ENCODE measurements around the gene PHEX.

The PHEX gene

GRCh38 chrX:22041907-22042530, 9.9 kb downstream of the PHEX start:
- DNase-seq: no peak

- DNase-seq: no peak
These were observed 11.7 kb downstream of the PHEX start for GRCh38 chrX:22043872-22044271.

- DNase-seq: no peak
These were observed 15.3 kb downstream of the PHEX start for GRCh38 chrX:22047468-22047867.

GRCh38 chrX:22053481-22053880, 21.4 kb downstream of the PHEX start:
- DNase-seq: no peak

GRCh38 chrX:22056235-22056634, 24.1 kb downstream of the PHEX start:
- DNase-seq: no peak

- no peak for DNase-seq
These were observed 25.5 kb downstream of the PHEX start for GRCh38 chrX:22057667-22058066.

- DNase-seq: no peak
These were observed 27.6 kb downstream of the PHEX start for GRCh38 chrX:22059775-22060174.

GRCh38 chrX:22060415-22061280, 28.5 kb downstream of the PHEX start:
- DNase-seq: no peak

GRCh38 chrX:22063284-22063683, 31.2 kb downstream of the PHEX start:
- no peak for DNase-seq

GRCh38 chrX:22069586-22069985, 37.5 kb downstream of the PHEX start:
- DNase-seq: no peak

GRCh38 chrX:22073928-22074327, 41.8 kb downstream of the PHEX start:
- DNase-seq: no peak

- no peak for DNase-seq
These were observed 46.0 kb downstream of the PHEX start for GRCh38 chrX:22078117-22078516.

- DNase-seq: peak; percentile 34
These were observed 49.5 kb downstream of the PHEX start for GRCh38 chrX:22081475-22082092.

- DNase-seq: no peak
These were observed 53.9 kb downstream of the PHEX start for GRCh38 chrX:22086003-22086402.

GRCh38 chrX:22087011-22087557, 55.0 kb downstream of the PHEX start:
- DNase-seq: no peak

GRCh38 chrX:22088326-22088725, 56.2 kb downstream of the PHEX start:
- no peak for DNase-seq

GRCh38 chrX:22090181-22090580, 58.1 kb downstream of the PHEX start:
- DNase-seq: no peak

GRCh38 chrX:22093550-22093949, 61.4 kb downstream of the PHEX start:
- no peak for DNase-seq

GRCh38 chrX:22095286-22095685, 63.2 kb downstream of the PHEX start:
- DNase-seq: no peak

GRCh38 chrX:22095856-22096255, 63.7 kb downstream of the PHEX start:
- DNase-seq: no peak

- DNase-seq: no peak
These were observed 65.0 kb downstream of the PHEX start for GRCh38 chrX:22097012-22097694.

- no peak for DNase-seq
These were observed 73.1 kb downstream of the PHEX start for GRCh38 chrX:22105231-22105630.

- no peak for DNase-seq
These were observed 73.8 kb downstream of the PHEX start for GRCh38 chrX:22105971-22106370.

All from CD4-positive, alpha-beta T cell treated with Interleukin-10 for 1 hour (primary cell).